ENCODE data around the gene MYO1C.
"Not testable (repeated sequence)": the region's sequence is repeated elsewhere in the genome, so short reads cannot be mapped to it uniquely, and the experiment has no call there.

MYO1C gene

GRCh38 chr17:1492249-1493206 lies at the start of gene MYO1C:
MYO1C (minus strand) TSS chr17:1492686; CDS start chr17:1492487, 199 bp downstream.
- DNase-seq (ENCODE audit: low spot score): no peak

- DNase-seq (ENCODE audit: low spot score): no peak
Measured at GRCh38 chr17:1541367-1541904, 49.0 kb upstream of the MYO1C start.

- no peak for DNase-seq (ENCODE audit: low spot score)
Measured at GRCh38 chr17:1539811-1540210, 47.3 kb upstream of the MYO1C start.

GRCh38 chr17:1535737-1536136 lies 43.3 kb upstream of the MYO1C start:
- DNase-seq (ENCODE audit: low spot score): no peak

GRCh38 chr17:1533661-1534325 lies 41.3 kb upstream of the MYO1C start:
- DNase-seq (ENCODE audit: low spot score): no peak

- DNase-seq (ENCODE audit: low spot score): no peak
Measured at GRCh38 chr17:1532836-1533602, 40.5 kb upstream of the MYO1C start.

- DNase-seq (ENCODE audit: low spot score): no peak
Measured at GRCh38 chr17:1529863-1530262, 37.4 kb upstream of the MYO1C start.

- not testable (repeated sequence) for DNase-seq (ENCODE audit: low spot score)
Measured at GRCh38 chr17:1526876-1527275, 34.4 kb upstream of the MYO1C start.

- DNase-seq (ENCODE audit: low spot score): no peak
Measured at GRCh38 chr17:1522626-1523025, 30.1 kb upstream of the MYO1C start.

- no peak for DNase-seq (ENCODE audit: low spot score)
Measured at GRCh38 chr17:1521086-1521640, 28.7 kb upstream of the MYO1C start.

- no peak for DNase-seq (ENCODE audit: low spot score)
Measured at GRCh38 chr17:1519678-1520077, 27.2 kb upstream of the MYO1C start.

GRCh38 chr17:1518410-1518809 lies 25.9 kb upstream of the MYO1C start:
- no peak for DNase-seq (ENCODE audit: low spot score)

- peak; percentile 99 for DNase-seq (ENCODE audit: low spot score)
Measured at GRCh38 chr17:1516388-1517161, 24.1 kb upstream of the MYO1C start, which contains the start of gene INPP5K. INPP5K (minus strand) TSS chr17:1516612; CDS start chr17:1516499, 113 bp downstream.

- no peak for DNase-seq (ENCODE audit: low spot score)
Measured at GRCh38 chr17:1515640-1516387, 23.3 kb upstream of the MYO1C start.

GRCh38 chr17:1512351-1512750 lies 19.9 kb upstream of the MYO1C start:
- no peak for DNase-seq (ENCODE audit: low spot score)

- DNase-seq (ENCODE audit: low spot score): no peak
Measured at GRCh38 chr17:1511756-1512321, 19.4 kb upstream of the MYO1C start.

GRCh38 chr17:1511290-1511689 lies 18.8 kb upstream of the MYO1C start:
- no peak for DNase-seq (ENCODE audit: low spot score)

GRCh38 chr17:1509290-1509881 lies 16.9 kb upstream of the MYO1C start:
- no peak for DNase-seq (ENCODE audit: low spot score)

GRCh38 chr17:1508709-1509108 lies 16.2 kb upstream of the MYO1C start:
- DNase-seq (ENCODE audit: low spot score): not testable (repeated sequence)
